Stimulated activated CD8-positive, alpha-beta memory T cell treated with anti-CD3 and anti-CD28 coated beads, Interleukin-7, amount 100 ng/mL, for 24 hours (primary cell): ENCODE measurements around the gene OPCML.

Experiments
- DNase-seq: peaks from one replicate; pipeline ENCODE4 v3.0.0-alpha.2; 2020; ENCODE audit warnings: low read depth

OPCML gene

GRCh38 chr11:133175103-133175502 lies 357.2 kb downstream of the OPCML start:
- no peak for DNase-seq

DNA sequence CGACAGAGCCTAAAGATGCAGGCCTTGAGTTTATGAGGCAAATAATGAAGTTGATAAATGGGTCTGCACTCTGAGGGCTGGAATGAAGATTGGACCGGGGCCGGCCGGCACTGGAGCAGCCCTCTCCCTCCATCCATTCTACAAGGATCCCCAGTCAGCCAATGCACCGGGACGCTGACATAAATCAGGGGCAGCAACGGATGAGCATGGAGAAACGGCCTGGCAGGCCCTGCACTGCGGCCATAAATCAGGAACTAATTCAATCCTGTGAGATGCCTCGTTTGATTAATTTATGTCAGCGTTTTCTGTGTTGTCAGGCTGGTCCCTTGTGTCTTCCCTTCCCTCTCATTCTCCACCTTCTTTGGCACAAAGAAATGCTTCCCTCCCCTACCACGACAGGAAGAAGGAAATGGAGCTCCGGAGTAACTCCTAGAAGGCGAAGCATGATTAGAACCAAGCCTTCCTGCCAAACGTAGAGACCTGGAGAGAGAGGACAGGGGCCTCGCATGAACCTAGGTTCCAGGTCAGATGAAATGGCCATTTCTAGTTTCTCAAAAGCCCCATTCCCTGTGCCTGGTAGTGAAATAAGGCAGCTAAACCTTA lies 358.4 kb downstream of the OPCML start:
- no peak for DNase-seq

DNA sequence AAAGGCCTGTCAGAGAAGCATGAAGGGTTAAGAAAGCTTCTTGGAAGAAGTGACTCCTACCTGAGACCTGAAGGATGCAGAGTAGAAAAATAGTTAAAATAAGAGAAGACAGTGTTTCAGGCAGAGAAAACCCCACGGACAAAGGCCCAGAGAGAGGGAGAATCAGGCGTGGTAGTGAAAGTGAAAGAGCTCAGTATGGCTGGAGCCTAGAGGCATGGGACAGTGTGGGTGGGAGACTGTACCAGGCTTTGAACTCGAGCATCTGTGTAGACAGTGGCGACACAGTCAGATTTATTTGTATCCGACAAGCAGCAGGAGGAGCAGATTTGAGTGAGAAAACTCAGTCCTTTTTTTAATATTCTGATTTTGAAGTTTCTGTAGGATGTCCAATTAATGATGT lies 360.0 kb downstream of the OPCML start:
- DNase-seq: no peak

GRCh38 chr11:133171374-133171773 lies 360.9 kb downstream of the OPCML start:
- DNase-seq: no peak

DNA sequence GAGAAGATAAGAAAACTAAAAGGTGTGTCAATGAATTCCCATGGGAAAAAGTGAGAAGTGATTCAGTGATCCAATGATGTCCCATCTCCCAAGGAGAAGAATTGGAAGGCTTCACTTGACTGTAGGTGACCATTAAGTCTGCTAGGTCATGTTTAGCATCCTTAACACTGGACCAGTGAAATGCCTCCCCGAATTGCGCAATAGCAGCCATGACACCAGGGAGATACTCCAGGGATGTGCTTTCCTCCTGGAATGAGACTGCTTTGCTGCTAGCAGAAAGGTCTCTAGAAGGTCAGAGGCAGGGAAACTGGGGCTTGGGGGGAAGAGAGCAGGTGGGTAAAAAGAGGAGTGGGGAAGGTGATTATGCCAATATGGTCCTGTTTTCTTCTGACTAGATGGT lies 364.3 kb downstream of the OPCML start:
- no peak for DNase-seq

GRCh38 chr11:133166662-133167061 lies 365.6 kb downstream of the OPCML start:
- DNase-seq: no peak

DNA sequence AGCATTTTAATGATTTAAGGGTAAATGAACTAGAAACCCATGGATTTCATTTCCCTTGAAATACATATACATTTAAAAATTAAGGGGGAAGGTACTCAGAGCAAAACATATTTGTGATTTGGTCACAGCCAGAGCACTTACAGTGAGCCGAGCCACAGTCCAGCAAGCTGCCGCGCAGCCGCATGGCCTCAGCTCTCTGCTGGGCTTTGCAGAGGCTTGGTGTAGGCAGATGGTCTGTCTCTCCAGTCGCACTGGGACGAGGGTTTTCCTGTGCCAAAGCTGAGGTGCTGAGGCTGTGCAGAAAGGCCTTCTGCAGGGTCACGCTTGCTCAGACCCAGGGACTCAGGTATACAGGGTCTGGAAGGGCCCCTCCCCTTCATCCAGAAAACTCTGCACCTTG lies 367.3 kb downstream of the OPCML start:
- DNase-seq: no peak

- DNase-seq: no peak
Measured at GRCh38 chr11:133163463-133164419, 368.6 kb downstream of the OPCML start.

DNA sequence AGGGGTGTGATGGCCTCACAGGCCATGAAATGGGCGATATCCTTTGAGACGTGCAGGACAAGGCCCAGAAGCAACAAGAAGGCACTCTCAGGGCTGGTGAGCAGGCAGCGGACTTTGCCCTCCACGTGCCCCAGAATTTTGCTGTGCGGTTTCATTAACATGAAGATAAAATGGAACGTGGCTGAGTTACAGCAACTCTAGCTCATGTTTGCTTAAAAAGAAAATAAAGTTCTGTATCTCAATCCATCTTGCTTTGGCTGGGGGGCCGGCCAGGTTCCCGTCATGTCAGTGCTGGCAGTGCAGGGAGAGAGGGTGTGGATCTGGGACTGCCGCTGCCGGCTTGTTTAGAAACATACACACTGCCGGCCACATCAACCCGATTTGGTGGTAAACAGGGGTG lies 370.1 kb downstream of the OPCML start:
- no peak for DNase-seq

GRCh38 chr11:133160754-133161153 lies 371.5 kb downstream of the OPCML start:
- no peak for DNase-seq

GRCh38 chr11:133156986-133157745 lies 375.1 kb downstream of the OPCML start:
- DNase-seq: no peak

- DNase-seq: no peak
Measured at GRCh38 chr11:133154781-133155180, 377.5 kb downstream of the OPCML start.

DNA sequence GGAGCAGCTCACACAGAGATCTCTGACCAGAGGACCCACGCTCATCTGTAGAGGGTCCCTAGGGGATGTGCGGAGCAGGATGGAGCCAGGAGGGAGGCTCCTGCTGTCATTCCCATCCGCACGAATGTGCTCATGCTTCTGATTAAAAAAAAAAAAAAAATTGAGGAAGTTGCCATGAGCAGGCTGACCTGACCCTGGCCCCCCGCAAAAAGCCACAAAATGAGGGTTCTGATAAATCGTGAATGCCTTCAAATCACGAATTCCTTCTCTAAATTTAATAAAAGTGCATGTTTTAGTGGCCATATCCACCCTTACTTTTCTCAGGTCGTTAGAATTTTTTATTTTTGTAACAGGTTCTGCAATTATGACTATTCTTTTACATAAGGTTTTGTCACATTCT lies 378.2 kb downstream of the OPCML start:
- DNase-seq: no peak

DNA sequence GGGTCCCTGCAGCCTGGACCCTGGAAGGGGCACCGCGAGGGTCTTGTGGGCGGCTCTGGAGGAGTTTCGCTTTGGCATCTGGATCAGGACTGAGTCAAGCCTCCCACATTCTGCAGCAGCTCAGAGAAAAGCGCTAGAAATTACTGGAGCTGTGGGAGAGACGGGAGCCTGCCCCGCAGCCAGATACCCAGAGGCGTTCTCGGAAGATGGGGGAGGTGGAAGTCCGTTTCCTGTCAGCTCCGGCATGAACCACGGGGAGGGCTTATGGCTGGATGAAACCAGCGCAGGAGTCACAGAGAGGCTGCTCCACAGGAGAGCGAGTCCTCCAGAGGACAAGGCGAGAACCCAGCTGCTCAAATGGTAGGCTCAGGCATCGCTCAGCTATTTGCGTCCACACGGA lies 379.3 kb downstream of the OPCML start:
- DNase-seq: no peak

DNA sequence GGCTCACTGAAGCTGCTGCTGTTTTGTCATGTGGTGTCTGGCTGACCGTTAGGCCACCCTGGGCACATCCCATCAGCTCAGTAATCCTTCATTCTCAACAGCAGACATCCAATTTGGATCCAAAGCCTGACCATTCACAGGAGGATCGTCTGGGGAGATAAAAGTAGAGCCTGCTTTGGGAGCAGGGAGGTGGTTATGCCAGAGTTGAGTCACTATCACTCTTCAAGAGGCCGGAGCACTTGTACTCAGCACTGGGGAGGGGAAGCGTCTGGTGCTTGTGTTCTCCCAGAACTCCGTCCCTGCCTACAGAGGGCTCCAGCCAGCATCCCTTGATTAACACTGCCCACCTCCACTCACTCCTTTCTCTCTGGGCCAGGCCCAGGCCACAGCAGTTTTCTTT lies 382.6 kb downstream of the OPCML start:
- no peak for DNase-seq

DNA sequence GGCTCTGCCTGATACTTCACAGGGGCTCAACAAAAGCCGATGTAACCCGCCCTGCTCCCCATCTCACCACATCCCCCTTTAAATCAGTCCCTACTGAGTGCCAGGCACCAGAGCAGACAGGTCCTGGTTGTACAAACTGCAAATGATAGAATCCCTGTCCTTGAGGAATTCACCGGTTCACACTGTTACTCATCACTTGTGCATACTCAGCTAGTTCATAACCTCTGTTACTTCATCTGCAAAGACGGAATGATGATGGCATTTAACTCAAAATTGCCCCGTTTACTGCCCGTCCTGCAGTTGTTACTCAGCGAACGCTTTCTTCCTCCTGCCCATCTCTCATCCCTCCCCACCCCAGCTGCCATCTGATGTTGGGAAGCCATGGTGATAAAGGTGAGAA lies 384.7 kb downstream of the OPCML start:
- no peak for DNase-seq

DNA sequence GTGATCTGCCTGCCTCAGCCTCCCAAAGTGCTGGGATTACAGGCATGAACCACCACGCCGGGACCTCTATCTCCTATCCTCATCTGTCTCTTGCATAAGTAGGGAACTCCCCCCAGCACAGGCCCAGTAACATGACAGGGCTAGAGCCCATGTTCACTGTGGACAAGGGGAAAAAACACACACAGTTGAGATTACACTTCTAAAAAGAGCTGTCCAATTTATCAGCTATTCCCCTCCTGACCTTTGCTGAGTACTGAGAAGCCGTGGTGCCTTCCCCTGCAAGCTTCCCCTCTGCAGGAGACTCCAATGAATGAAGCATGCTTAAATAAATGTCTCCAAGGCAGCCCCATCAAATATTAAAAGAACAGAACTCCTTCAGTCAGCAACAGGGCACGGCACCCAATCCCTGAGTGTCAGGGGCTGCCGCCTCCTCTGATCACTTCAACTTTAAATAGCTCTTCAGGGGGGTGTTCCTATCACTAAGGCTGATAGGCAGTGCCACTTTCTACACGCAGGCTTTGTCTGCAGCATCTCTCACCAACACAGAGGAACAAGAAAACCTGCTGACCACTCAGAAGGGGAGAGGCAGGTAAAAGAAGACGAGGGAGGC lies 385.5 kb downstream of the OPCML start:
- DNase-seq: no peak

GRCh38 chr11:133137939-133138338 lies 394.4 kb downstream of the OPCML start:
- DNase-seq: no peak

DNA sequence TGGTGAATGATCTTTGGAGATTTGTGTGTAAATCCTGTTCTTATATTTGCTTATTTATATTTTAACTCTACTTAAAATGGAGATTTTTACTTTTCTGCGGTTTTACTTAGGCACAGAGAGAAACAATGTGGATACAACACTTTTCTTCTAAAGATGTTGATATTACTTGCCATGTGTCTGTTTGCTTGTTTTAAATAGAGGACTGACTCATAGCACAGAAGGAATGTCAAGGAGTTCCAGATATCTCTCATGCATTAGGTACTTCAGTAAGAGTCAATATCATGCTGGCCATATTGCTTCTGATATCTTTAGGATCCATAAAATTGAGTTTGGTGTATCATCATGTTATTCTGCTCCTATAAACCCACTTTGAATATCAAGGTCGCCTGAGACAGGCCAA lies 395.0 kb downstream of the OPCML start:
- DNase-seq: no peak

- DNase-seq: no peak
Measured at GRCh38 chr11:133136376-133136775, 395.9 kb downstream of the OPCML start.

DNA sequence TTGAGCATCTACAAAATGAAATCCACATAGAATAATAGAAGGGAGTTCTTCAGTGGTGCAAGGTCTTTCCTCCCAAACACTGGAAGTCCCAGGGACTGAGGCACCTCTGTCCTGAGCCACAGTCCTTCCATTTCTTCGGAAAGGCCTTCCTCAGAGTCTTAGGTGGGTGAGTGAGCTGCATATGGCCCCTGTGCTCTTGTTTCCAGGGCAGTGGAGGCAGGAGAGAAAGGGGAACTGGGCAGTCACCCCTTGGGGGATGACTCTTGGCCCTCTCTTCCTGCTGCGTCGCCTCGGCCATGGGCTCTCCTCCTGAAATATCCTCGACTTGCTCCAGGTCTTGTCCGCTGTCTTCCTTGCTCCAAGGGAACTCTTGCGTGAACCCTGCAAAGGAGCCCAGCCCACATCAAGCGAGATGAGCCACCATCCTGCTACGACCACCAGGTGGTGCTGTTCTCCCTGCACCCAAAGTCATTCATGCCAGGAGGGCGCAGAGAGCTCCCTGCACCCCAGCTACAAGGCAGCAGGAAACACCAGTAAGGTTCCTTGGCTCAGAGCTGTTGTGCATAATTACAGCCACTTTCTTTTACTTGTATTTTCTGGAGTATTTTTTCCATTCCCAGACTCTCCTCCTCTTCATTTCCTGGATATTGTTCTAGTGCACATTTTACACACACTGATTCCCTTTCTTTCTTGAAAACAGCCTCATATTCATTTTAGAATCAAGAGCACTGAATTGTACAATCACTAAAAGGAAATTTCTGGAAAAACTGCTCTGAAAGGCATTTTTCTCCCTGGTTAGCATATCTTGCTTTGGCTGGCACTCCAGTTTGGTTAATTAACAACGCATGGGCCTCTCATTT lies 397.8 kb downstream of the OPCML start:
- peak; percentile 1 for DNase-seq
